Measurements from ENCODE around the gene TRPV2.

The TRPV2 gene

DNA sequence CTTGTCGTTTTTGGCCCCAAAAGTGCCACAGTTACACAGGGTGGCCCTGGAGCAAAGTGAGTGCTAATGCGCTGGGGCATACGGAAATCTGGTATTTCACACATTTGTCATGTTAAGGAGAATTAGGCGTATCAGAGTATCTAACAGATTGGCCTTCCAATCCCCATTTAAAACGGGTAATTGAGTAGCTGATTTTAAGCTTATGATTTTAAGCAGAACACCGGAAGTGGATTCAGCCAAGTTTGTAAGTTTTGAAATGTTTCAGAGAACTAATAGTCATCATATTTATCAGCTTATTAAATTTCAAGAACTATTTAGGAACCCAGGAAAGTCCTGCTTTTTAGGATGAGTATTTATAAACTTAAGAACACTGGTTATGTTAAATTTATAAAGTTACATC is 57.2 kb downstream of the TRPV2 start:
- TF ChIP-seq, protein P1, sequence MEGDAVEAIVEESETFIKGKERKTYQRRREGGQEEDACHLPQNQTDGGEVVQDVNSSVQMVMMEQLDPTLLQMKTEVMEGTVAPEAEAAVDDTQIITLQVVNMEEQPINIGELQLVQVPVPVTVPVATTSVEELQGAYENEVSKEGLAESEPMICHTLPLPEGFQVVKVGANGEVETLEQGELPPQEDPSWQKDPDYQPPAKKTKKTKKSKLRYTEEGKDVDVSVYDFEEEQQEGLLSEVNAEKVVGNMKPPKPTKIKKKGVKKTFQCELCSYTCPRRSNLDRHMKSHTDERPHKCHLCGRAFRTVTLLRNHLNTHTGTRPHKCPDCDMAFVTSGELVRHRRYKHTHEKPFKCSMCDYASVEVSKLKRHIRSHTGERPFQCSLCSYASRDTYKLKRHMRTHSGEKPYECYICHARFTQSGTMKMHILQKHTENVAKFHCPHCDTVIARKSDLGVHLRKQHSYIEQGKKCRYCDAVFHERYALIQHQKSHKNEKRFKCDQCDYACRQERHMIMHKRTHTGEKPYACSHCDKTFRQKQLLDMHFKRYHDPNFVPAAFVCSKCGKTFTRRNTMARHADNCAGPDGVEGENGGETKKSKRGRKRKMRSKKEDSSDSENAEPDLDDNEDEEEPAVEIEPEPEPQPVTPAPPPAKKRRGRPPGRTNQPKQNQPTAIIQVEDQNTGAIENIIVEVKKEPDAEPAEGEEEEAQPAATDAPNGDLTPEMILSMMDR (IDR thresholded peaks at IDR 0.05; ENCODE audit: low read depth, low read length, missing control alignments), result no peak
- DNase-seq (ENCODE audit: low read depth), result no peak
- H3K4me3 ChIP-seq (ENCODE audit: low read depth, low read length), result no peak overlapping the region

DNA sequence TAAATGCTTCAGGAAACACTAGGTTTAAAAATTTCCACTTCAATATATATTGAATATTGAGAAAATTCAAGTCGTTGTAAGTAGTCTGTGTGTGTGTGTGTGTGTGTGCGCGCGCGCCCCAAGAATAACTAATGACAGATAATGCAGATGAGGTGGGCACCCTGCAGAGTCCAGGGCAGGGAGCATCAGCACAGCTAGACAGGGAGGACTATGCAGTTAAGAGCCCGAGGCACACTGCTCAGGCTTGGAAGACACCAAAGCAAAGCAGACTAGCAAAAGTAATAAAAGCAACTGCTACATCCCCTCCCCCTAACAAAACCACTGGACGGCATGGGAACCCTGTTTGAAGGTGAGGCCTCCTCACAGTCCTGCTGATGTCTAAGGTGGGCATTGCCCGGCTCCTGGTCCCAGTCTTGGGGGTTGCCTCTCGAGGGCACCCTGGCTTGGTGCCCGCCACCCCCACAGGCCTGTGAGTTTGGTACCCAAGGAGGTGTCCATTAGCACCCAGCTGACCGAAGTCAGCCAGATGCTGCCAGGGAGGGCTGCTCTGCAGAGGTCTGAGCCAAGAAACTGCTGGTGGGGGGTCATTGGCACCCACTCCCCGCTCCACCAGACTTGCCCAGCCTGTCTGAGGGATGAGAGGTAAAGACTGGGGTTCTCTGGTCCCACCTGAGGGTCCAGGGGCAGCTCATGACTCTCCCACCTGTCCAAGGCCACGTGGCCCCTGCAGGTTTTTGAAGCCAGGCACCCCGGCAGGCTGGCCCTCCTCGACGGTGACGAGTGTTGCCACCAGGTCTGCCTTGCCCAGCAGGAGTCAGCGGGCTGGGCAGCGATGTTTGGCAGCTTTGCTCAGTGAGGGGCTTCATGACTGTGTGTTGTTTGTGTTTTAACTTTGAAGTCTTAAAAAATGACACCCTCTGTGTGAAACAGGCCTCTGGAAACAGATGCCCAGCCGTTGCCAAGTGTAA is 58.0 kb downstream of the TRPV2 start:
- TF ChIP-seq, protein P1 (IDR thresholded peaks at IDR 0.05; ENCODE audit: low read depth, low read length, missing control alignments), result no peak
- no peak for DNase-seq (ENCODE audit: low read depth)
- no peak overlapping the region for H3K4me3 ChIP-seq (ENCODE audit: low read depth, low read length)

DNA sequence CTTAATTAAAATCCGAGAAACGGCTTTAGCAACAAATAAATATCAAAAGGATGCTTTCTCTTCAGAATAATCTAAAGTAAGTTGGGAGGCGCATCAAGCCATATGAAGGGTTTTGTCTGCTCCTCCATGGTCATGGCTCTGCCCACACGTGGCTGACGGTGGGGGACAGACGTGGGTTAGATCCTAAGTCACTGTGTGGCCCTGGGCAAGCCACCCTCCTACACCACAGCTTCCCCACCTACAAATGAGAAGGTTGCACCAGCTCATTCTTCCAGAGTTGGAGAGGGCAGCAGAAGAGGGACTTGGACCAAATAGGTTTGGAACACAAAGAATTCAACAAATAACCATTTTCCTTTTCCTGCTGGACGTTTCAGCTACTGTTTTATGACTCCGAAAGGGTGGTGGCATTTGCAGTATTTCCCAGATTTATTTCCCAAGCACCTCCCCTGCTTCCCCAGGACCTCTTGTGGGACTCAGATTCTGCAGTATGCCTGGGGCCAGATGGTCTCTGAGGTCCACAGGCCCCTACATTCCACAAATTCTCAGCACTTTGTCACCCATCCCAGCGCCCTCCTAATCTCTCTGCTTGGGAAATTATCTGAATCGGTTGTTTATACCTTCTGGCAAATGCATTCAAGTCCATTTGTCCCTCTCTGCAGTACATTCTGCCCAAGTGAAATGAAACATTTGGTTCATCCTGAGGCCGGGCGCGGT is 58.8 kb downstream of the TRPV2 start:
- H3K4me3 ChIP-seq (ENCODE audit: low read depth, low read length), result no peak overlapping the region
- TF ChIP-seq, protein P1 (IDR thresholded peaks at IDR 0.05; ENCODE audit: low read depth, low read length, missing control alignments), result no peak
- no peak for DNase-seq (ENCODE audit: low read depth)

DNA sequence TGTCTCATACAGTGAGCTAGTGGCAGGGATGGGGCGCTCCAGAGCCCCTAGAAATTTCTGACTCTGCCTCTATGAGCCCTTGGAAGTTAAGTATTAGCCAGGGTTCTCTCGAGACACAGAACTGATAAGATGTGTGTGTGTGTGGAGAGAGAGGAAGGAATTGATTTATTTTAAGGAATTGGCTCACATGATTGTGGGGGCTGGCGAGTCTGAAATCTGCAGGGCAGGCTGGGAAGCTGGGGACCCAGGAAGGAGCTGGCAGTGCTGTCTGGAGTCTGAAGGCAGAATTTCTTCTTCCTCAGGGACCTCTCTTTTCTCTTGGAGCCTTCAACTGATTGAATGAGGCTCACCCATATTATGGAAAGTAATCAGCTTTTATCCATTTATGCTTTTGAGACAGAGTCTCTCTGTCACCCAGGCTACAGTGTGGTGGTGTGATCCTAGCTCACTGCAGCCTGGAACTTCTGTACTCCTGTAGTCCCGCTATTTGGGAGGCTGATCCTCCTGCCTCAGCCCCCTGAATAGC is 59.9 kb downstream of the TRPV2 start:
- no peak overlapping the region for H3K4me3 ChIP-seq (ENCODE audit: low read depth, low read length)
- TF ChIP-seq, protein P1 (IDR thresholded peaks at IDR 0.05; ENCODE audit: low read depth, low read length, missing control alignments), result no peak
- DNase-seq (ENCODE audit: low read depth), result no peak

DNA sequence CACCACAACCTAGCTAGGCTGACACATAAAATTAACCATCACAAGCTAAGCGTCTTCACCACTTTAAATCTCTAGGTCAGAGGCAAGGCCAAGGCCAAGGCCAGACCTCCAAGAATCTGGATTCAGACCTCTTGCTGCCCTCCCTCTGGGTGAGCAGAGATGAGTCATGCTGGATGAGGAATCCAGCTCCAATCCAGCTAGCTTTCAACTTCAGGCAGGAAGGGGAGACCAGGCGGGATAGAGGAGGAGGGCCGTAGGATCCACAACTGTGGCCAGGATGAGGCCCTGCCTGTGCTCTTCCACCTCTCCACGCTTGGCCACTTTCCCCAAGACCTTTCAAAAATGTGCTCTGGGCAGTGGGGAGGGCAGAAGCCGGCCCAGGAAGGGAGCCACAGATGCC is 61.9 kb downstream of the TRPV2 start:
- DNase-seq (ENCODE audit: low read depth), result no peak
- TF ChIP-seq, protein P1 (IDR thresholded peaks at IDR 0.05; ENCODE audit: low read depth, low read length, missing control alignments), result no peak
- no peak overlapping the region for H3K4me3 ChIP-seq (ENCODE audit: low read depth, low read length)

DNA sequence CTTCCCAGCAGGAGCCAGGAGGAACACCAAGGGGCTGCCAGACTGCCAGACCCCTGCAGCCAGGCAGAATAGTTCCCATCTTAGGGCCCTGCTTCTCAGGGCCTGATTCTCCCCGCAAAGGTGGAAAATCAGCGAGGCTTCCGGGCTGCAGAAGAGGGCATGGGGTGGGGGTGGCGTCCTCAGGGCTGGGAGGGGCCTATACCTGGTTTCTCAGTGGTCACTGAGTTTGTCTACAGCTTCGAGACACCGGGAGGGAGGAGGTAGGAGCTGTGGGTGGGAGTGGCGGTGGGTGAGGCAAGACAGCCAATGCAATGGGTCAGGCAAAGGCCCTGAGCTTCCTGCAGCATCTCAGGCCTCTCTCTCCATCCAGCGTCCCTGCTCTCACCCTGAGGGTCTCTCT is 62.3 kb downstream of the TRPV2 start:
- TF ChIP-seq, protein P1 (IDR thresholded peaks at IDR 0.05; ENCODE audit: low read depth, low read length, missing control alignments), result no peak
- DNase-seq (ENCODE audit: low read depth), result no peak
- no peak overlapping the region for H3K4me3 ChIP-seq (ENCODE audit: low read depth, low read length)
